GM19463 (cell line): Measurements from ENCODE around the gene SARS2.
"Not testable (repeated sequence)": the region's sequence is repeated elsewhere in the genome, so short reads cannot be mapped to it uniquely, and the experiment has no call there.

Source experiments
- ATAC-seq: cut with Tn5 transposase; IDR thresholded peaks from one replicate; pipeline ENCODE4 v1.9.1; 2021; ENCODE audit warnings: mild to moderate bottlenecking, moderate library complexity; ENCODE audit not compliant: unreplicated experiment

Gene SARS2

DNA sequence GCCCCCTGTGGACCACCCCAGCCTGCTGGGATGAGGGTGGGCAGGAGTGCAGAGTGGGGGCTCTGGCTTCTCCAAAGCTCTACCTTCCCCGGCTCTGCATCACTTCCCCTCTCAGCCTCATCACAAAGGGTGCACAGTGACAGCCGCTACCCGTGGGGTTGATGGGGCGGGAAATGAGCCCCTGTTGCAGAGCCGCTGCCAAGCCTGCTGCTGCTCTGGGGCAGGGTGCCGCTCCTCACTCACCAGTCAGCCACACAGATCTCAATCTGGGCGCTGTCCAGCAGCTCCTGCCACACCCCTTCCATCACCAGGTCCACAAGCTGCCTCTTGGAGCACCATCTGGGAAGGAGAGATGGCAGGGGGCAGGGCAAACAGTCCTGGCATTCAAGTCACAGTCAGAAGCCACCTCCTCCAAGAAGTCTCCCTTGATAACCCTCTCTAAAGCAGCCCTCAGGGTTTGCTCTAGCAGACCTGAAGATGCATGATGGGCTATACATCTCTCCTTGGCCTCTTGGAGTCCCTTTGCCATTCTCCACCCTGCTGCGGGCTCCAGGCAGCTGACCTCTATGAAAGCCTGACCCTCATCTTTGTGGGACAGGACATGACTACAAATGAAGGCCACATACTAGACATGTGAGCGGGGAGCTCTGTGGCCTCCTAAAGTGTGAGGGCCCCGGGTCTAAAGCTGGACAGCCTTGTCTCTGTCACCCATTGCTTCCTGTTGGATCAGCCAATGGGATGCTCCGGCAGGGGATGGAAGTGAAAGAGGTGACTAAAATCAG lies 15.9 kb upstream of the SARS2 start:
- no peak for ATAC-seq

DNA sequence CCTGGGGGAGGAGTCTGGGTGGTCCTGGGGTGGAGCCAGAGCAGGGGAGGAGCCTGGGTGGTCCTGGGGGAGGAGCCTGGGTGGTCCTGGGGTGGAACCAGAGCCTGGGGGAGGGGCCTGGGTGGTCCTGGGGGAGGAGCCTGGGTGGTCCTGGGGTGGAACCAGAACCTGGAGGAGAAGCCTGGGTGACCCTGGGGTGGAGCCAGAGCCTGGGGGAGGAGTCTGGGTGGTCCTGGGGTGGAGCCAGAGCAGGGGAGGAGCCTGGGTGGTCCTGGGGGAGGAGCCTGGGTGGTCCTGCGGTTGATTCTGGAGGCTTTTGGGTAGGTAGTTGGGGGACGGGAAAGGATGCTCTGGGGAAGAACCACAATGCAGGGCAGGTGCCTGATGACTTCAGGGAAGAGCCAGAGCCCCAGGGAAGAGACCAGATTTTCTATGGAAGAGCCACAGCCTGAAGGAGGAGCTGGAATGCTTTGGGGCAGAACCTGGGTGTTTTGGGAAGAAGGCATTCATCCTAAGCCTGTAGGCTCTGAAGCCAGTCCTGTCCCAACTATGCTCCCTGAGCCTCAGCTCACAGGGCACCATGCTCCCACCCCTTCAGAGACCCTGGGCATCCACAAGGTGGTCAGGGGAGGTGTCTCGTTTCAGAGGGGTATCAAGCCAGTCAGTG lies 15.1 kb upstream of the SARS2 start:
- ATAC-seq = no peak

DNA sequence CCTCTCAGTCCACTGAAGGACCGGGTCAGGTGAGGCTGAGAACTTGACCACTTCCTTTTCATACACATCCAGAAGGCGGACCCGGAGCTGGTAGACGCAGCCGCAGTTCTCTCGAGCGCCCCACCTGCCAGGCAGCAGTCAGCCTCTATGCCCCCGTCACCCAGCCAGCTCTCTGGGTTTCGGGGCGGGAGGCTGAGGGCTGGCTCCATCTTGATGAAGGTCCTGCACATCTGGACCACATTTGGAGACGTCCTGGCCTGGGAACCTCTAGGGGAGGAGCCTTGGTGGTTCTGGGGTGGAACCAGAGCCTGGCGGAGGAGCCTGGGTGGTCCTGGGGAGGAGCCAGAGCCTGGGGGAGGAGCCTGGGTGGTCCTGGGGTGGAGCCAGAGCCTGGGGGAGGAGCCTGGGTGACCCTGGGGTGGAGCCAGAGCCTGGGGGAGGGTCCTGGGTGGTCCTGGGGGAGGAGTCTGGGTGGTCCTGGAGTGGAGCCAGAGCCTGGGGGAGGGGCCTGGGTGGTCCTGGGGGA lies 14.5 kb upstream of the SARS2 start:
- no peak for ATAC-seq

DNA sequence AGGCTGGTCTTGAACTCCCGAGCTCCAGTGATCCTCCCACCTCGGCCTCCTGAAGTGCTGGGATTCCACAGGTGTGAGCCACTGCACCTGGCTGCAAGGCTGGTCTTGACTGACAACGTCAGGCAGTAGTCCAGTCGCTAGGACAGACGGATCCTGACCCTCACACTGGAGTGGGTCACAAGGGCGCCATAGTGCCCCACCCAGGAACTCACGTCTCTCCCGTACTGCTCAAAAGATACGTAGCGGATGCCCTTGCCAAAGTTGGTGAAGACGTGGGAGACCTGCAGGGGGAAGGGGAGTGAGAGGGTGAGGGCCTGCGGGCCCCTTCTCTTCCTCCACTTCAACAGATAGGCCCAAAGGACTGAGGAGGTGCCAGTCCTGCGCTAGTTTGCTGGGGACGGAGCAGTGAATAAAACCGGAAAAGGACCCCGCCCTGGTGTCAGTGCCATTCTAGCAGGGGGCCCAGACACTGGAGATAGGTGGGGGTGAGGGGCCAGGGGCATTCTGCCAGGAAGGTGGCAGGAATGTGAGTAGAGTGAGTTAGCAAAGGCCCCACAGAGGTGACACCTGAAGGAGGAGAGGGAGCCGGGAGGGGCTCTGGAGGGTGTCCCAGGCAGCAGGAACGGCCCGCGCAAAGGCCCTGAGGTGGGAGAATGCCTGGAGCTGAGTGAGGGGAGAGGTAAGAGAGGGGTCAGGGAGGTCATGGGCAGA lies 12.1 kb upstream of the SARS2 start:
- no peak for ATAC-seq

DNA sequence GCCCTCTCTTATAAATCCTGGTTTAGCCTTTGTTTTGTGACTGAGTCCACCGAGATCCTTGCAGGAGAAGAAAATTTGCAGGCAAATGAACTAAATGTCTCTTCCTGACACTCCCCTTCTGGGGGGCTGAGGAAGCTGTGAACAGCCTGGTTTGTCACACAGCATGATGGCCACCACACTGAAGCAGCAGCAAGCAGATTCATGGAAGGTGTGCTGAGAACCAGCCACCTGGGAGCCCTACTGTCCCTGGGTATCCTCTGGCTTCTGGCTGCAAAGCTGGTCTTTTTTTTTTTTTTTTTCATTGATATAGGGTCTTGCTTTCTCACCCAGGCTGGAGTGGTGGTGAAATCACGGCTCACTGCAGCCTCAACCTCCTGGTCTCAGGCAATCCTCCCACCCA lies 11.4 kb upstream of the SARS2 start:
- ATAC-seq = no peak

DNA sequence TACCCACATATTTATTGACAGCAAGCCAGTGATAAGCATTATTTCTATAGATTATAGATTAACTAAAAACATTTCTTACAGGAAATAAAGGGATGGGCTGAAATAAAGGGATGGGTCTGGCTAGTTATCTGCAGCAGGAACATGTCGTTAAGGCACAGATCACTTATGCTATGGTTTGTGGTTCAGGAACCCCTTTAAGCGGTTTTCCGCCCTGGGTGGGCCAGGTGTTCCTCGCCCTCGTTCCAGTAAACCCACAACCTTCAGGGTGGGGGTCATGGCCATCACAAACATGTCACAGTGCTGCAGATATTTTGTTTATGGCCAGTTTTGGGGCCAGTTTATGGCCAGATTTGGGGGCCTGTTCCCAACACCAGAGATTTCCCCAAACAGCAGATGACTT lies 10.9 kb upstream of the SARS2 start:
- not testable (repeated sequence) for ATAC-seq

DNA sequence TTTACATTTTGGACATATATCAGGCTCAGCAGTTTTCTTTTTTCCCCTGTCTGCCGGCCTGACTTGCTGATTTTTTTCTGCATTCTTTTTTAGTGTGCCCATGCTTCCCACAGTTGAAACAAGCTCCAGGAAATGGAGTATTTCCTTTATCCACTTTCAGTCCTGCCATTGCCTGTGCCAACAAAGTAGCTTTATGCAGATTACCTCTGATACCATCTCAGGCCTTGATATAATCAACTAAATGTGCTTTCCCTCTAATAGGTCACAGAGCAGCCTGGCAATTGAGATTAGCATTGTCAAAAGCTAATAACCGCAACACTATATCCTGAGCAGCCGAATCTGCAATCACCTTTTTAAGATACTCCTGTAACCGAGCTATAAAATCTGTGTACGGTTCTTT lies 9.4 kb upstream of the SARS2 start:
- no peak for ATAC-seq

DNA sequence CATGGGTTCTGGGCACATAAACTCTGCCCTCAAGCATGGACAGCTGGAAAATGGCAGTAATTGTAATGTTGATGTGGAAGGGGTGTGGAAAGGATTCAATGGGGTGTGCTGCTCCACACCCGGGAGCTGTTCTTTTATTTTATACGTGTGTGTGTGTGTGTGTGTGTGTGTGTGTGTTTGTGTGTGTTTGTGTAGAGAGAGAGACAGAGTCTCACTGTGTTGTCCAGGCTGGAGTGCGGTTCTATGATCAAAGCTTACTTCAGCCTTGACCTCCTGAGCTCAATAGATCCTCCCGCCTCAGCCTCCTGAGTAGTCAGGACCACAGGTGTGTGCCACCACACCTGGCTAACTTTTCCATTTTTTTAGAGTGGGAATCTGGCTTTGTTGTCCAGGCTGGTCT lies 3.0 kb upstream of the SARS2 start:
- ATAC-seq = no peak

DNA sequence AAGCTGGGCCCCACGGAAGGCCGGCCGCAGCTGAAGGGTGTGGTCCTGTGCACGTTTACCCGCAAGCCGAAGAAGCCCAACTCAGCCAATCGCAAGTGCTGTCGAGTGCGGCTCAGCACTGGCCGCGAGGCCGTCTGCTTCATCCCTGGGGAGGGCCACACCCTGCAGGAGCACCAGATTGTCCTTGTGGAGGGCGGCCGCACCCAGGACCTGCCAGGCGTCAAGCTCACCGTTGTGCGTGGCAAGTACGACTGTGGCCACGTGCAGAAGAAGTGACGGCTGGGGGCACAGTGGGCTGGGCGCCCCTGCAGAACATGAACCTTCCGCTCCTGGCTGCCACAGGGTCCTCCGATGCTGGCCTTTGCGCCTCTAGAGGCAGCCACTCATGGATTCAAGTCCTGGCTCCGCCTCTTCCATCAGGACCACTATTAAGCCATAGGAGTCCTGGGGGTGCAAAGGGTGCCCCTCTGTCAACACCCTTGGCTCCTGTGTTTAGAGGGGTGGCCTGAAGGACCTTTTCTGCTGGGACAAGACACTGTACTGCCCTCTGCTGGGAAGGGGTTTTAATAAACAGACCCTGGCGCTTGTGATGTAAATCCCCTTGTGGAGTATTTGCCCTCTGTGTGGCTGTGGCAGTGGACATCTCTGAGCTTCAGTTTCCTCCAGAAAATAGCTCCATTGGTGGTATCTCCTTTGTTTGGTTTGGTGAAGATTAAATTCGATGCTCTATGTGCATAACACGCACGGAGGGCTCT lies 2.0 kb upstream of the SARS2 start:
- no peak for ATAC-seq

DNA sequence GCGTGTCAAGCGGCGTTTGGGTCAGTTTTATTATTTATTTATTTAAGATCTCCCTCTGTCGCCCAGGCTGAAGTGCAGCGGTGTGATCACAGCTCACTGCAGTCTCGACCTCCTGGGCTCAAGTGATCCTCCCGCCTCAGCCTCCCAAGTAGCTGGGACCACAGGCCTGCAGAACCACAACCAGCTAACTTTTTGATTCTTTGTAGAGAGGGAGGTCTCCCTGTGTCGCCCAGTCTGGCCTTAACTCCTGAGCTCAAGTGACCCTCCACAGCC lies 894 bp upstream of the SARS2 start:
- no peak for ATAC-seq

DNA sequence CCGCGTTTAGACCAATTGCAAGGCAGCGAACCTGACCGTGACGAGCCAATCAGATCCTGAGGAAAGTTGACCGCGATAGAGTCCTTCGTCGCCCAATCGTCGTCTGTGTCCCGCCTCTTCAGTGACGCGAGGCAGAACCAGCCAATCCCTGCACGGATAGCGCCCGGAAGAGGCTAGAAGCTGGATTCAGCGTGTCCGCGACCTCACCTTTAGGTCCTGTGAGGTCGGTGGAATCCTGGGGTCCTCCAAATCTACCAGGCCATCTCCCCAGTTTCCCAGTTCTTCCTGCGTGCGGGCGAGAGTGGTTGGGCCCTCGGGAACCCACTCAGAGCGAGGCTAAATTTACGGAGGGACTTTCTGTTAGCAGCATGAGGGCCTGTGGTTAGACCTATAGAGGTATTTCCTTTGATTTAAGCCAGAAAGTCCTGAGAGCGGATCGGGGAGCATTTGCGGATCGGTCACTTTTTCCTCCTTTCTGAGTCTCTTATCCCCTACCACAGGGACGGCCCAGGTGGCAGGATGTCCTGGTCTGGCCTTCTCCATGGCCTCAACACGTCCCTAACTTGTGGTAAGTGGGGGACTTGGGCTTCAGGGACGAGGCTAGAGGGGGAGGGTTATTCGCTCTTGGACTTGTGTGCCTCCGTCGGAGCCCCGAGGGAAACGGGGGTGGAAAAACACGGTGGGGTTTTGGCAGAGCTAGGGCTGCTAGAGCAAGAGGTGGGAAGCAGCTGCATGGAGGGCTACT lies 385 bp upstream of the SARS2 start, which contains the start of gene MRPS12:
Gene MRPS12 (plus strand): TSS at position 169 of the 745 bp plus-strand sequence. CDS start 351 bp downstream, at position 520.
- ATAC-seq = peak; percentile 89

DNA sequence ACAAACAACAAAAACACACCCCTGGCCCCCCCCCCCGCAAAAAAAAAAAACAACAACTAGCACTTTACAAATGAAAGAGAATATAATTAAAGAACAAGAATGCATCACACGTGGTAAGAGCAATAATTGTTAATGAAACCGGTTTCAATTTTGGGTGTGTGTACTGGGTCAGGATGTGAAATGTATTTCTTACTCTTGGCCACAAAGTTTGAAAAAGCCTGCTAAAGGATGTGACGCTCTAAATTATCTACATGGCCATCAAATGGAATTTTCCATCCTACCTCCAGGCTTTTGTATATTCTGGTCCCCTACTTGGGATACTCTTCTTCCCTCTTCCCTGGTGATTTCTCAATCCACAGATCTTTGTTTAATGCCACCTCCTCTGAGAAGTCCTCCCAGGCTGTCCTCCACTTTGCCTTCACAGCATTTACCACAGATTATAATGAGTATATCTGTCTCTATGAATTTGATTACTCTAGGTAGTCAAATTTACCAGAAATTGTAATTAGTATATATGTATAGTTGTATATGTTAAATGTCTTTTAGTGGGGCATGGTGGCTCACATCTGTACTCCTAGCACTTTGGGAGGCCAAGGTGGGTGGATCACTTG lies 2.1 kb downstream of the SARS2 start:
- ATAC-seq = no peak

DNA sequence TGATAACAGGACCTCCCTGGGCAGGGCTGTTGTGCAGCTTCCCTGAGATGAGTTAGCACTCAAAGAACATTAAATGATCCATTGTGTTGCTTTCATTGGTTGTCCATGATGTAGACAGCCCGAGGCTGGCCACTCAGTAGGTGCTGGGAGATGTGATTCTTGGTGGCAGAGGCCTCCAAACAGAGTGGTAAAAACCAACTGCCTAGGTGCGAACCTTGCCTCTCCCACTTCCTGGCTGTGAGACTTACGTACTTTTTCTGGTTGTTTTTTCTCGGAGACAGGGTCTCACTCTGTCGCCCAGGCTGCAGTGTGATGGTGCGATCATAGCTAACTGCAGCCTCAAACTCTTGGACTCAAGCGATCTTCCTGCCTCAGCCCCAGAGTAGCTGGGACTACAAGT lies 6.2 kb downstream of the SARS2 start:
- ATAC-seq = no peak

DNA sequence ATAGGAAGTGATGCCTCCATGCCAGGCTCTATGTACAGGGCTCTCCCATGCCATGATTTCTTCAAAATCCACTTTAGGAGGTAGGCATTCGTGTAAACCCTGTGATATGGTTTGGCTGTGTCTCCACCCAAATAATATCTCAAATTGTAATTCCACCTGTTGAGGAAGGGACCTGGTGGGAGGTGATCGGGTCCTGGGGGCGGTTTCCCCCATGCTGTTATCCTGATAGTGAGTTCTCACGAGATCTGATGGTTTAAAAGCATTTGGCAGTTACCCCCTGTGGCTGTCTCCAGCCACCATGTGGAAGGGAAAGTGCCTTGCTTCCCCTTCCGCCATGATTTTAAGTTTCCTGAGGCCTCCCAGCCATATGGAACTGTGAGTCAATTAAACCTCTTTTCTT lies 8.1 kb downstream of the SARS2 start:
- no peak for ATAC-seq

DNA sequence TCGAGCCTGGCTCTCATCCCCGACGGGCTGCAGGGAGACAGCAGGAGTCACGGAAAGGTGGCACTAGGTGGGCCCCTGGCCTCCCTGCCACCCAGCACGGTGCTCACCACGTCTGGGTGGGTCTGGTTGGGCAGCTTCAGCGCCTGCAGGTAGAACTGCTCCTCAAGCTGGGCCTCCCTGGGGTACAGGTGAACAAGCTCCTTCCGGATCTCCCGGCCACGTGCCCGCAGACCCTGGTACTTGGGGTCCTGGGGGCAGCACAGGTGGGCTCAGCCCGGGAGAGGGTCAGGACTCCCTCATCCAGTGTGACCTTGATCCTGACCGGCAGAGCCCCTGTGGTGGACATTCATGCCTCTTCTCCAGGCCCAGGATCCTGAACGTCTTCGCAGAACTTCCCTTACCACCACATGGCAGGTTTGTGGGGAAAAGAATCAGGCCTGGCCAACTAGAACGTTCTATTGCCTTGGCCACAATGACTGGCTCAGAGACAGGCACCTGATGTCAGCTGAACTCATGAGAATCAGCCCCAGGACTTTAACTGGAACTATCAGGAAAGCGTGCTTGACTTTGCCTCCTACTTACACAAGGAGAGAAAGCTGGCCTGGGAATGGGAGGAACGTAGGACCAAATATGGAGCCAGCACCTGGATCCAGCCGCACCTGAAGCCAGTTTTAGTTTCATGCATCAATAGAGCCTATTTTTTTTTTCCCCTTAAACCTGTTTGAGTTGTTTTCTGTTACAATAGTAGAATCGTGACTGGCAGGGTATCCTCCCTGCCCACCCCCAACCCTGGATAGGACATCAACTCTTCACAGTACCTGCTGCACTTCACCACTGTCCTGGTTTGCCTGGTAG lies 8.9 kb downstream of the SARS2 start:
- no peak for ATAC-seq

DNA sequence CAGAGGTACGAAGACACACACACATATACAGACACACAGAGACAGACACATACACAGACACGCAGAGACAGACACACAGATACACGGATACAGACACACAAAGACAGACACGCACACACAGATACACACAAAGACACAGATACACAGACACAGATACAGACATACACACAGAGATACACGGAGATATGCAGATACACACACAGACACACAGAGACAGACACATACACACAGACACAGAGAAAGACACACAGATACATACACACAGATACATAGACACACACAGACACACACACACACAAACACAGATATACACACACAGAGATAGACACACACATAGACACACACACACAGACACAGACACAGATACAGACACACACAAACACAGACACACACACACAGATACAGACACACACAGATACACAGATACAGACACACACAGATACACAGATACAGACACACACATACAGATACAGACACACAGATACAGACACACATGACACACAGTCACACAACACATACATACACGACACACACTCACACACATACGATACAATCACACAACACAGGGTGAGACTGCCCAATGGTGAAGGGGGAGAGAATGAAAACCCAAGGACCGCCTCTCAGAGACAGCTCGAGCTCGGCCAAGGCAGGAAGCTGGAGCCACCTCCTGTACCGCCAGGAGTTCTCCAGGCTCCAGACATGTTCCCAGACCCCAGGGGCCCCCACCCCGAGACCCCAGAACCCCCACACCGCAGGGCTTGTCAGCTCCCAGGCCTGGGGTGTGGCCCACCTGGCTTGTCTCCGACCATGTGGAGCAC lies 9.8 kb downstream of the SARS2 start:
- ATAC-seq = no peak

DNA sequence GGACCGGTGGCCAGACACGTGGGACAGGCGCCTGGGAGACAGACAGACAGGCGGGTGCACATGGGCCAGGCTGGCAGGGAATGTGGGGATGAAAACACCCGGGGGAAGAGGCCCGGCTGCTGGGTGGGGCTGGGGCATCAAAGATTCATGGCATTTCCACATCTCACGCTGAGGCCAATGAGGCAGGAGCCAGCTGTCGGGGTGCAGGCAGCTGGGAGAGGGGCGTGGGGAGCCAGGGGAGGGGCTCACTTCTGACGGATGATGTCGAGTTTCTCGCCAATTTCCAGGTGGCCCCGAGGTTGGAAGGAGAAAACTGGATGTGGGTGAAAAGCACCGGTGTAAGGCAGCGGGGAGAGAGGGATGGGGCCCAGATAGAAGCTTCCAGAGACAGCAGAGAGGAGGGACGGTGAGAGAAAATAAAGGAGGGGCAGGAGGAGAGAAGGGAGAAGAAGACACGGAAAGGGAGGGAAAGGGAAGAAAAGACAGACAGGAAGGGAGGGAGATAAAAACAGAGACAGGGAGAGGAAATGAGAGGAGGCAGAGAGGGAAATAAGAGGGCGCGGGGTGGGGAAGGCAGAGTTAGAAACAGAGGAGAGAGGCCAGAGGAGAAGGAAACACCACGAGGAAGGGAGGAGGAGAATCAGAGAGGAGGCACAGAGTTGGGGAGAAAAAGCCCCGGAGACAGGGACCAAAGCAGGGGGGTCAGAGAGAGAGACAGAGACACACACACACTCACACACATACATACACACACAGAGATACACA lies 10.5 kb downstream of the SARS2 start:
- ATAC-seq = no peak

DNA sequence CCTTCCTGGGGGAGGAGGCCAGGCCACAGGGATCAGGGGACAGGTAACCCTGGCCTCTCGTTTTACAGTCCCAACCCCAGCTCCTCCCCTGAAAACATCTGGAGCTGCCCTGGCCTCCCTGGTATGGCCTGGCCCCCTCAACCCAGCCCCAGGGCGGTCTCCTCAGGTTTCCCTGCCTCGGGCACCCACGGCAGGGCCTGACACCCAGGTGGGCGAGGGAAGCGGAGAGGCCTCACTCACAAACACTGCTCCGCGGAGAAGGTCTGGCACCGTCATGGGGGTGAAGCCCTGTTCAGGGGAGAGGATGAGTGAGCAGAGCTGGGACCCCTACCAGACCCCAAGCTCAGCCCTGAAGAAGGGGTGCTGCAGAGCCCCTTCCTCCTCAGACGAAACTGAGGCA lies 12.0 kb downstream of the SARS2 start:
- no peak for ATAC-seq
